Epithelial cell of prostate (primary cell): Measurements from ENCODE around the gene MAD1L1.

ENCODE experiments used
- DNase-seq: peaks from one replicate; pipeline ENCODE4 v3.0.0-alpha.2; 2011; ENCODE audit warnings: low read depth, low spot score
- H3K27ac ChIP-seq: fragments of 450-650 bp; 2 replicates; pipeline ENCODE4 v1.5.1; 2017; ENCODE audit warnings: mild to moderate bottlenecking

Gene MAD1L1

GRCh38 chr7:1810961-1811849, 421.5 kb downstream of the MAD1L1 start:
- no peak overlapping the region for H3K27ac ChIP-seq
- DNase-seq = no peak

GRCh38 chr7:1810521-1810920, 422.2 kb downstream of the MAD1L1 start:
- no peak for DNase-seq
- no peak overlapping the region for H3K27ac ChIP-seq

GRCh38 chr7:1809601-1810258, 423.0 kb downstream of the MAD1L1 start:
- H3K27ac ChIP-seq = no peak overlapping the region
- no peak for DNase-seq

- no peak for DNase-seq
Measured at GRCh38 chr7:1809070-1809469, 423.7 kb downstream of the MAD1L1 start.

GRCh38 chr7:1807821-1808600, 424.7 kb downstream of the MAD1L1 start:
- no peak overlapping the region for H3K27ac ChIP-seq
- no peak for DNase-seq

More at GRCh38 chr7:1809070-1809469, 423.7 kb downstream of the MAD1L1 start:
- H3K27ac ChIP-seq = no peak overlapping the region

GRCh38 chr7:1806354-1806753, 426.4 kb downstream of the MAD1L1 start:
- H3K27ac ChIP-seq = no peak overlapping the region
- DNase-seq = no peak

DNA sequence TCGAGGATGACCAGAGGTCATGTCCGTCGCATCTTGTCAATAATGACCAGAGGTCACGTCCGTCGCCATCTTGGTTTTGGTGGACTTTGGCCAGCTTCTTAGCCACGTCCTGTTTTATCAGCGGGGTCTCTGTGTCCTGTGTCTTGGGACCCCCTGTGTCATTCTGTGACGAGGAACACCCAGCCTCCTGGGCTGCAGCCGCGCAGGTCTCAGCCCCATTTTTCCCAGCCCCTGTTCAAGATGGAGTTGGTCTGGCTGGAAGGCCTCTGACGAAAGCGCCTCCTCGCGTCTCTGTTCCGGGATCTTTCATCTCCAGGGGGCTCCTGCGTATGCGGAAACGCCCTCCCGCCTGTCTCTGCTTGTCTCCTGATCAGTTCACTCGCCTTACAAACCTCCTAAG, 428.4 kb downstream of the MAD1L1 start:
- no peak for DNase-seq

DNA sequence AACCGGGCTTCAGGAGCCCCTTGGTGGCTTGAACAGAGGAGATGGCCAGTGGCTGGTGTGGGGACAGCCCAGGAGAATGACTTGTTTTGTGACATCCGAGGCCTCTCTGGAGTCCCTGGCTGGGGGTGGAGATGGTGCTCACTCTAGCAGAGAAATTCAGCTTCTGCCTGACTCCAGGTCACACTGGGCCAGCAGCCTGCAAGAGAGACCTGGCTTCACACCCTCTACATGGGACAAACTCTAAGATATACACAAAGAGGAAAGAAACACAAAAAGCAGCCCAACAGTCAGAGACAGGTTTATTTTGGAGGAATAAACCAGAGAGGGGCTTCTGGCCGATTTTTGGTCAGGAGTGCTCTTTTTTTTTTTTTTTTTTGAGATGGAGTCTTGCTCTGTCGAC, 429.8 kb downstream of the MAD1L1 start:
- DNase-seq = no peak
- H3K27ac ChIP-seq = no peak overlapping the region

More for the DNA sequence above, 428.4 kb downstream of the MAD1L1 start:
- H3K27ac ChIP-seq = no peak overlapping the region

- no peak for DNase-seq
- no peak overlapping the region for H3K27ac ChIP-seq
Measured at GRCh38 chr7:1800902-1801301, 431.8 kb downstream of the MAD1L1 start.

- DNase-seq = no peak
- no peak overlapping the region for H3K27ac ChIP-seq
Measured at GRCh38 chr7:1798191-1798590, 434.6 kb downstream of the MAD1L1 start.

DNA sequence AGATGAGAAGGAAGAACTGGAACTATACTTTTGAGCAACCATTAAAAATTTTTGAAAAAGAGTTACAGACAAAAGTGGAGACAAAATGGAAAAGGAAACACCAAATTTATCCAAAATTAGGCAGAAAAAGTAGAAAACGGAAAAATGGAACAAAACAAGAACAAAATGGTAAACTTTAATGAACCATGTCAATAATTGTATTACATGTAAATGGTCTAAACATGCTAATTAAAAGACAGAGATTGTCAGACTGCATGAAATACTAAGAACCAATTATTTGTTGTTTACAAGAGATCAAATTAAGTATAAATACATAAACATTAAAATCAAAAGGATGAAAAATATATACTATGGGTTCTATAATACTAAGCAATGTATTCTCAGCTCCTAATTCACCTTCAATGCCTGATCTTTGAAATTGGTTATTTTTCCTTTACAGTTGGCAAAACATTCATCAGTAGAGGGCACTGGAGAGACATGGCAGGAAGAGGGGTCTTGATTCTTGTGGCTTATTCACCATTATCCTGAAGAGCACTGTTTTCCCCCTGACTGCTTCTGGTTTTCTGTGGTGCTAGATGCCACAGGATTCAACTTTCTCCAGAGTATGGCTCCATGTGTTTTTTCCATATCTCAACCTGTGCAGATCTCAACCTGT, 437.7 kb downstream of the MAD1L1 start:
- no peak for DNase-seq
- H3K27ac ChIP-seq = no peak overlapping the region

GRCh38 chr7:1787681-1788235, 445.0 kb downstream of the MAD1L1 start:
- no peak for DNase-seq
- no peak overlapping the region for H3K27ac ChIP-seq

- no peak overlapping the region for H3K27ac ChIP-seq
- no peak for DNase-seq
Measured at GRCh38 chr7:1787241-1787640, 445.5 kb downstream of the MAD1L1 start.

- H3K27ac ChIP-seq = no peak overlapping the region
- DNase-seq = no peak
Measured at GRCh38 chr7:1785839-1786238, 446.9 kb downstream of the MAD1L1 start.

GRCh38 chr7:1781369-1781768, 451.4 kb downstream of the MAD1L1 start:
- H3K27ac ChIP-seq = no peak overlapping the region
- DNase-seq = no peak

DNA sequence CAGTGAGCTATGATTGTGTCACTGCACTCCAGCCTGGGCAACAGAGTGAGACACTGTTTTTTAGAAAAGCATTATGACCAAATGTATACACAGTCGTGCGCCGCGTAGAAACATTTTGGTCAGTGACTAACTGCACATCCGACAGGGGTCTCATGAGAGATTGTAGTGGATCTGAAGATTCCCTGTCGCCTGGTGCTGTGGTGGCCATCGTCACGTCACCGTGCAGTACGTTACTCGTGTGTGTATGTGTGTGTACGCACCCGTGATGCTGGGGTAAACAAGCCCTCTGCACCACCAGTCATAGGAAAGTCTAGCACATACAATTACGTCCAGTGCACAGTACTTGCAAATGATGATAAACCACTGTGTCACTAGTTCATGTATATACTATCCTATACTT, 453.3 kb downstream of the MAD1L1 start:
- no peak for DNase-seq
- no peak overlapping the region for H3K27ac ChIP-seq

DNA sequence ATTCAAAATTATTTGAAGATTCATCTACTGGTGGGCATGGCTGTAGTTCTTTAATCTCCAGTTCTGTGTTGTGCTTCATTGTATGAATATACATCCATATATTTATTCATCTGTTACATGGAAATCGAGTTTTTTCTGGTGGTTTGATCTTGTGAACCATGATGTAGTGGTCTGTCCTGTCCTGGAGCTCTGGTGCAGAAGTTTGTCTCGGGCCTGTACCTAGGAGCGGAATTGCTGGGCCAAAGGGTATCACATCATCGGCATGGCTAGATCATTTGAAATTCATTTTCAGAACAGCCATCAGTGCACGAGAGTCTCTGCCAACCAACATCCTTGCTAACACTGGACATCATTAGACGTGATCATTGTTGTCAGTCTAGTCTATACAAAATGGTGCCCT, 455.6 kb downstream of the MAD1L1 start:
- no peak for DNase-seq
- no peak overlapping the region for H3K27ac ChIP-seq

DNA sequence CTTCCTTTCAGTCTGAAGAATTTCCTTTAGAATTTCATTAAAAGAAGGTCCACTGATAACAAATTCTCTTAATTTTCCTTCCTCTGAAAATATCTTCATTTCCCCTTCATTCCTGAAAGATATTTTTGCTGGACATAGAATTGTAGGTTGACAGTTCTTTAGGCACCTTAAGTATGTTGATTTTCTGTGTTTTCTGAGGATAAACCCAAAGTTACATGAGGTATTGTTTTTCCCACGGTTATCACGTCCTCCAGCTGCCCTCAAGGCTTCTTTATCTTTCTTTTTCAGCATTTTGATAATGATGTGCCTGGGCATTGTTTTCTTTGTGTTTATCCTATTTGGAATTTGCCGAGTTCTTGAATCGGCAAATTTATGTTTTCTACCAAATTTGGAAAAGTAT, 457.4 kb downstream of the MAD1L1 start:
- H3K27ac ChIP-seq = no peak overlapping the region
- DNase-seq = no peak

DNA sequence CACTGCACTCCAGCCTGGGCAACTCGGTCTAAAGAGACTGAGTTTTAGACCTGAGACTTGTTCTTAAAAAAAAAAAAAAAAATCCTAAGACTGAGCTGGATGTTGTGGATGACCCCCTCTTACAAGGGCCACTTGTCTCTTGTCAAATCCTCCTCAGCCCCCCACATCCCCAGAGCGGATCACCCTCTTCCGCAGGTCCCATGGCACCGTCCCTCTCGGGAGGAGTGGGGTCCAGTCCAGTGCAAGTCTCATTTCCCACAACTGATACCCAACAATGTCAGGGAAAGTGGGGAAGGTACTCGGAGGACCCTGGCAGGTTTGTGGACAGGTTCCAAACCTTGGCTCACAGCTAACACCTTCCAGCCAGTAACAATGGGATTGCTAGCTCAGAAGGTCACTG, 462.4 kb downstream of the MAD1L1 start:
- H3K27ac ChIP-seq = no peak overlapping the region
- DNase-seq = no peak
